Measurements from ENCODE around the gene KCTD11.

The KCTD11 gene

GRCh38 chr17:7383742-7384488, 32.0 kb downstream of the KCTD11 start:
- Histone ChIP-seq H3K36me3 (peaks cover 2 to 30% (median 17%) of the 10 kb centered on the region in 11 experiments; a peak in 20 of 22 replicates), H3K9me3 (replicated peaks in 1 of 11) (peaks cover 11 to 21% (median 16%) of the 10 kb centered on the region in 11 experiments), H3K9ac (peak overlapping the region; percentile 9 to 65 (median 56); a peak in 16 of 22 replicates), H3K4me3 (peak overlapping the region; percentile 43 to 67 (median 54)), H3K27me3 (peaks cover 57 to 63% (median 59%) of the 10 kb centered on the region in 11 experiments), H3K4me1 (peaks cover 13 to 21% (median 14%) of the 10 kb centered on the region in 10 experiments), H3K27ac (no peak overlapping the region), H4K20me1 (peaks cover 0 to 67% (median 14%) of the 10 kb centered on the region in 11 experiments; a peak in 11 of 22 replicates), H3K4me2 (peak overlapping the region; percentile 86 to 97 (median 95))
- TF ChIP-seq Cebpa-rat (IDR thresholded peaks at IDR 0.05): no peak

DNA sequence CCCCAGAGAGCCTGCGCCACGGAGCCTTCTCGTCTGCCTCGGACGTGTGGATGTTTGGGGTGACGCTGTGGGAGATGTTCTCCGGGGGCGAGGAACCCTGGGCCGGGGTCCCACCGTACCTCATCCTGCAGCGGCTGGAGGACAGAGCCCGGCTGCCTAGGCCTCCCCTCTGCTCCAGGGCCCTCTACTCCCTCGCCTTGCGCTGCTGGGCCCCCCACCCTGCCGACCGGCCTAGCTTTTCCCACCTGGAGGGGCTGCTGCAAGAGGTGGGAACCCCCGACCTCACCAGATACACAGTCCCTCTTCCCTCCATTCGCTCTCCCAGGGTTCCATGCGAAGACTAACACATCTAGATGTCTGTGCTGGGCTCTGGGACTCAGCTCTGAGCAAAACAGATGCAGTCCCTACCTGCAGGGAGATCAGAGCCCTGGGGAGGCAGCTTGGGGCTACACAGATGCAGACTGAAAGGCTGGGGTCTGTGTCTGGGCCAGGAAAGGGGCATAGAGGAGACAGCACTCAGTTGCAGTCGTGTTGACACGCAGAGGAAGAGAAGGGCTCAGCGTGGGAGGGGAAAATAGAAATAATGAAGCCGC, 32.6 kb downstream of the KCTD11 start:
- peak overlapping the region; percentile 86 to 97 (median 95) for H3K4me2 ChIP-seq
- H4K20me1 ChIP-seq: peaks cover 0 to 74% (median 14%) of the 10 kb centered on the region in 11 experiments; a peak in 13 of 22 replicates
- peaks cover 4 to 15% (median 10%) of the 10 kb centered on the region in 11 experiments for H3K9me3 ChIP-seq (replicated peaks in 1 of 11)
- H3K9ac ChIP-seq: peak overlapping the region in 10 of 11 experiments; percentile 9 to 65 (median 52); a peak in 15 of 22 replicates
- peaks cover 8 to 37% (median 24%) of the 10 kb centered on the region in 11 experiments for H3K36me3 ChIP-seq
- no peak overlapping the region for H3K27ac ChIP-seq
- H3K4me1 ChIP-seq: peaks cover 13 to 27% (median 15%) of the 10 kb centered on the region in 10 experiments
- peak overlapping the region; percentile 43 to 67 (median 54) for H3K4me3 ChIP-seq
- peaks cover 50 to 56% (median 53%) of the 10 kb centered on the region in 11 experiments for H3K27me3 ChIP-seq
- no peak for TF ChIP-seq Cebpa-rat (IDR thresholded peaks at IDR 0.05)

DNA sequence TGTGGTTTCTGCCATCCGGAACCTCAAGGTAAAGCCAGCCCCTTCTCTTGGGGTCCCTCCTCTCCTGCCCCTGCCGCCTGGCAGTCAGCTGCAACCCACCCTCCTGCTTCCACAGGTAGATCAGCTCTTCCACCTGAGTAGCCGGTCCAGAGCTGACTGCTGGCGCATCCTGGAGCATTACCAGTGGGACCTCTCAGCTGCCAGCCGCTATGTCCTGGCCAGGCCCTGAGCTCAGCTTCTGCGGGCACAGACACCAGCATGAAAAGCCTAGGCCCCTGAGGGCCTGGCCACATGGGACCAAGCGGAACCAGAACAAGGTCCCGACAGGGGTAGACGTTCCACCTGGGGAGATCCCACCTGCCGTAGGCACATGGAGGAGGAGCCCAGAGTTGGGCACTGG, 36.9 kb downstream of the KCTD11 start:
- Histone ChIP-seq H3K9me3 (replicated peaks in 1 of 11) (no peaks in the 10 kb centered on the region), H3K4me2 (peak overlapping the region in 1 of 11 experiments; percentile 11; a peak in 1 of 22 replicates), H4K20me1 (peaks cover 0 to 88% (median 17%) of the 10 kb centered on the region in 11 experiments; a peak in 14 of 22 replicates), H3K27me3 (peaks cover 7 to 14% (median 10%) of the 10 kb centered on the region in 11 experiments), H3K4me3 (no peak overlapping the region), H3K27ac (no peak overlapping the region), H3K4me1 (peaks cover 28 to 51% (median 44%) of the 10 kb centered on the region in 10 experiments), H3K36me3 (peaks cover 32 to 67% (median 51%) of the 10 kb centered on the region in 11 experiments), H3K9ac (peak overlapping the region in 2 of 11 experiments; percentile 3 to 33; a peak in 1 of 22 replicates)
- no peak for TF ChIP-seq Cebpa-rat (IDR thresholded peaks at IDR 0.05)

DNA sequence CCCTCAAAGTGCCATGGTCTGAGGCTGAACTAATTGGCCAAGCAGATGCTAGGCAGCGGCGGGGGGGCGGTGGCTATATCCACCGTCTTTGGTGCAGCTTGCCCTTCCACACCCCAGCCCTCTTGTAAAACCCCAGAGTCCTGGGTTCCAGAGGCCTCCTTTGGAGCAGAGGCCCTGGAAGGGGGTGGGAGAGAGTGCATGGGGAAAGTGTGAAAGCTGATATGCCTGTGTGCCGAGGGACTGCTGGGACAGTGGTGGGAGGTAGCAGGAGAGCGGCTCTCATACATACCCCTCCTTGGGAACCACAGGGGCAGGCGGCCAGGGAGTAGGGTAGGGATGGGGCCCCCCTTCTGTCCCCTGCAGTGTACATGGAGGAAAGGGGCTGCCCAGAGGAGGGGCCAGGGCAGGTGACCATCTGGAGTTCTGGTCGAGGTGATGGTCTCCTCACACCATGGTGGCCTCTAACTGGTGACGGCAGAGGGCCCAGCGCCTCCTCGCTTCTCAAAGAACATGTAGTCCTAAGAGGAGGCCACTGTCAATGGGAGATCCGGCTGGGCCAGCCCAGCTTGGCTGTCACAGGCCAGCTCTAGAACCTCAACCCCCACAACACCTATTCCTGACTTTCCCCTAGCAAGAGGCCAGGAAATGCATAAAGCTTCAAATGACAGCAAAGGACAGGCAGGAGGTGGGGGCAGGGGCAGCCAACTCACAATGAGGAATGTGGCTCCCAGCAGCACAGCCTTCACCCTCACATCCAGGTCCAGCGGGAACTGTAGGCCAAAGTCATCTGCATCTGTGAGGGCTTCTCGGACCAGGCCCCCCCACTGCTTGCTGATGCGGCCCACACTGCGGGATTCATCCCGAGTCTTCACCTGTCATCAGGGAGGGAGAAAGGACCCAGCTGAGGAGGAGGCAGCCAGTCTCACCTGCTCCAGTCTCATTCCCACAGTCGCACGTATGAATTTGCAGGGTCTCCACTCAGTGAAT, 38.3 kb downstream of the KCTD11 start:
- no peak for TF ChIP-seq Cebpa-rat (IDR thresholded peaks at IDR 0.05)
- Histone ChIP-seq H4K20me1 (peaks cover 0 to 74% (median 12%) of the 10 kb centered on the region in 11 experiments; a peak in 14 of 22 replicates), H3K9me3 (replicated peaks in 1 of 11) (no peaks in the 10 kb centered on the region), H3K9ac (no peak overlapping the region; a peak in 1 of 22 replicates), H3K27me3 (0 out of 22 replicates have a peak, but pooled peaks cover 0 to under 1% (median 0%) of the 10 kb centered on the region in 11 experiments), H3K4me1 (peaks cover 26 to 46% (median 42%) of the 10 kb centered on the region in 10 experiments), H3K4me2 (peak overlapping the region in 4 of 11 experiments; percentile 5 to 96 (median 78); a peak in 5 of 22 replicates), H3K36me3 (peaks cover 32 to 67% (median 51%) of the 10 kb centered on the region in 11 experiments), H3K27ac (no peak overlapping the region), H3K4me3 (no peak overlapping the region)

DNA sequence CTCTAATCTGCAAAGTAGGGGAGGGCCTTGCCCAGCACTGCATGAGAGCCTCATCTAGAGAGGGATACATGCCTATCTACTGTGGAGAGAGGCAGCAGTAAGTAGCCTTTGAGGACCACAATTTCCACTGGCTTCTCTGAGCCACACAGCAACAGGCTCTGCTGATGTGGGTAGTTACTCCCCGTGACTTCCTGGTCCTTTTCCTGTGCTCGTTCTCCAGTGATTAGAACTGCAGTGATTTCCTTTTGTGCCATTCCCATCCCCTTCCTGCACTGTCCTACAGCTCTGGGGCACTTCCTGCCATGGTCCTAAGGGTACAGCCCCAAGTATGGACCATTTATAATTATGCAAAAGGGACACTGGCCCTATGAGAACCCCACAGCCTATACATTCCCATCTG, 39.3 kb downstream of the KCTD11 start:
- Histone ChIP-seq H3K4me1 (peaks cover 28 to 56% (median 44%) of the 10 kb centered on the region in 10 experiments), H3K27ac (no peak overlapping the region), H3K27me3 (no peaks in the 10 kb centered on the region), H3K9ac (no peak overlapping the region; a peak in 1 of 22 replicates), H3K36me3 (peaks cover 32 to 64% (median 51%) of the 10 kb centered on the region in 11 experiments), H3K9me3 (replicated peaks in 1 of 11) (no peaks in the 10 kb centered on the region), H3K4me2 (peak overlapping the region in 10 of 11 experiments; percentile 25 to 96 (median 42); a peak in 19 of 22 replicates), H4K20me1 (peaks cover 0 to 65% (median 9%) of the 10 kb centered on the region in 11 experiments; a peak in 14 of 22 replicates), H3K4me3 (no peak overlapping the region)
- no peak for TF ChIP-seq Cebpa-rat (IDR thresholded peaks at IDR 0.05)

- no peak for TF ChIP-seq Cebpa-rat (IDR thresholded peaks at IDR 0.05)
- peak overlapping the region; percentile 84 to 98 (median 96) for H3K4me2 ChIP-seq
- peak overlapping the region in 10 of 11 experiments; percentile 75 to 89 (median 87); a peak in 17 of 22 replicates for H3K27ac ChIP-seq
- peak overlapping the region; percentile 69 to 92 (median 86) for H3K4me3 ChIP-seq
- H4K20me1 ChIP-seq: peaks cover 0 to 48% (median 9%) of the 10 kb centered on the region in 11 experiments; a peak in 13 of 22 replicates
- H3K4me1 ChIP-seq: peaks cover 28 to 56% (median 44%) of the 10 kb centered on the region in 10 experiments
- H3K9me3 ChIP-seq (replicated peaks in 1 of 11): no peaks in the 10 kb centered on the region
- H3K36me3 ChIP-seq: peaks cover 32 to 49% (median 45%) of the 10 kb centered on the region in 11 experiments
- H3K9ac ChIP-seq: peak overlapping the region; percentile 79 to 90 (median 86)
- H3K27me3 ChIP-seq: no peaks in the 10 kb centered on the region
These were observed 41.0 kb downstream of the KCTD11 start for GRCh38 chr17:7392696-7393612.

Data from BLaER1 treated with 17β-estradiol and CSF1 and Interleukin-3, amounts not matched to agents 10 nM and 100 nM (cell line).